ENCODE results near the gene GNB1.
"Not testable (repeated sequence)": the region's sequence is repeated elsewhere in the genome, so short reads cannot be mapped to it uniquely, and the experiment has no call there.

GNB1 gene

GRCh38 chr1:1893291-1893985, 2.6 kb upstream of the GNB1 start:
- Histone ChIP-seq H3K9ac (peak overlapping the region; percentile 89), H3K4me3 (no peak overlapping the region; the same call in 1 of the 2 replicates), H3K27ac (peak overlapping the region; percentile 92), H3K27me3 (no peaks in the 10 kb centered on the region), H3K9me3 (no peaks in the 10 kb centered on the region), H3K4me2 (peak overlapping the region; percentile 98), H3K4me1 (peaks cover 75% of the 10 kb centered on the region), H4K20me1 (peaks cover 18% of the 10 kb centered on the region), H3K36me3 (no peaks in the 10 kb centered on the region)
- no peak for TF ChIP-seq Cebpa-rat (IDR thresholded peaks at IDR 0.05)

DNA sequence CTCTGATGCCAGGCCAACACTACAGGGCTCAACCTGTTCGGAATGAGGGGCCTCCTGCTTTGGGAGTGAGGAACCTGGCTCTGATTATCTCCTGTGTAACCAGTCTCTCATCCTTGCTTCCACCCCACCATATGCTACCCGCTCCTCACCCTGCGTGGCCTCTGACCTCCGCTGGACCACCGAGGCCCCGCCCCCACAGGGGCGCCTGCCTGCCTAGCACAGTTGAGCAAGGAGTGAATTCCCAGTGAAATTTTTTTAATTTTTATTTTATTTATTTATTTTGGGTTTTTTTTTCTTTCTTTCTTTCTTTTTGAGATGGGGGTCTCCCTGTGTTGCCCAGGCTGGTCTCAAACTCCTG, 1.9 kb upstream of the GNB1 start:
- peaks cover 75% of the 10 kb centered on the region for H3K4me1 ChIP-seq
- H3K4me3 ChIP-seq = peak overlapping the region; percentile 83
- no peaks in the 10 kb centered on the region for H3K27me3 ChIP-seq
- H3K36me3 ChIP-seq = peaks cover 4% of the 10 kb centered on the region
- H3K9me3 ChIP-seq = no peaks in the 10 kb centered on the region
- peak overlapping the region; percentile 98 for H3K4me2 ChIP-seq
- peak overlapping the region; percentile 92 for H3K27ac ChIP-seq
- TF ChIP-seq Cebpa-rat (IDR thresholded peaks at IDR 0.05) = no peak
- H3K9ac ChIP-seq = peak overlapping the region; percentile 89
- H4K20me1 ChIP-seq = peaks cover 25% of the 10 kb centered on the region

GRCh38 chr1:1892079-1892762, 1.3 kb upstream of the GNB1 start:
- H4K20me1 ChIP-seq = peaks cover 30% of the 10 kb centered on the region
- H3K27me3 ChIP-seq = no peaks in the 10 kb centered on the region
- H3K36me3 ChIP-seq = peaks cover 4% of the 10 kb centered on the region
- H3K27ac ChIP-seq = peak overlapping the region; percentile 92
- H3K4me1 ChIP-seq = peaks cover 75% of the 10 kb centered on the region
- no peaks in the 10 kb centered on the region for H3K9me3 ChIP-seq
- H3K4me3 ChIP-seq = peak overlapping the region; percentile 83
- peak overlapping the region; percentile 89 for H3K9ac ChIP-seq
- no peak for TF ChIP-seq Cebpa-rat (IDR thresholded peaks at IDR 0.05)
- H3K4me2 ChIP-seq = peak overlapping the region; percentile 98

GRCh38 chr1:1891349-1892078, 627 bp upstream of the GNB1 start:
- Histone ChIP-seq H3K9me3 (no peaks in the 10 kb centered on the region), H3K4me2 (peak overlapping the region; percentile 98), H3K9ac (peak overlapping the region; percentile 99), H3K4me1 (peaks cover 75% of the 10 kb centered on the region), H3K36me3 (peaks cover 7% of the 10 kb centered on the region), H3K4me3 (peak overlapping the region; percentile 83), H4K20me1 (peaks cover 37% of the 10 kb centered on the region), H3K27me3 (no peaks in the 10 kb centered on the region), H3K27ac (peak overlapping the region; percentile 100)
- TF ChIP-seq Cebpa-rat (IDR thresholded peaks at IDR 0.05) = no peak

DNA sequence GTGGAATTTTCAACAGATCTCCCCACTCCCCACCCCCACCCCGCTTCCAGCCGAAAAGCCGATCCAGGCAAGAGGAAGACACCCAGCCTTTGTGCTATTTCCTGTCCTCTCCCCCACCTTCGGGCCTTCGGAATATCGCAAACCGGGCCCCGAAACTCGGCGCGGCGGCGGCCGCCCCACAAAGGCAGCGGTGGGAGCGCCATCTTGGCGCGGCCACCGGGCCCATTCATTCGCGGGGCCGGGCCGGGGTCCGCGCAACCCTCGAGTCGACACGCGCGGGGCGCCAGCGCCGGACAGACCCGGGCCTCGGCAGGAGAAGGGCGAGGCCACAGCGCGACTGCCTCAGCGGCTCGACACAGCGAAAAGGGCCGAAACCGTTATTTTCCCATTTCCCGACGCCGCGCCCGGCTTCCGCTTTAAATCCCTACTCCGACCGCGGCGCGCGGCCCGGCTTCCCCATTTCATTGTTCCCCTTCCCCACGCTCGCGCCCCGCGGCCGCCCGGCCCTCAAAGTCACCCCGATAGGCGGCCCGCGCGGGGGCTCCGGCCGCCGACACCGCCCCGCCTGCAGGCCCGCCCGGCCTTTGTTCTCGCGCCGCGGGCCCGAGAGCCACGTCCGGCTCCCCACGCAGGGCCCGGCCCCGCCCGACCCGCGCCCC, 911 bp downstream of the GNB1 start:
- peak overlapping the region; percentile 83 for H3K4me3 ChIP-seq
- TF ChIP-seq Cebpa-rat (IDR thresholded peaks at IDR 0.05) = no peak
- no peaks in the 10 kb centered on the region for H3K9me3 ChIP-seq
- H3K9ac ChIP-seq = peak overlapping the region; percentile 99
- peak overlapping the region; percentile 100 for H3K27ac ChIP-seq
- peaks cover 68% of the 10 kb centered on the region for H3K4me1 ChIP-seq
- H4K20me1 ChIP-seq = peaks cover 52% of the 10 kb centered on the region
- H3K4me2 ChIP-seq = peak overlapping the region; percentile 88
- H3K36me3 ChIP-seq = peaks cover 14% of the 10 kb centered on the region
- H3K27me3 ChIP-seq = no peaks in the 10 kb centered on the region

DNA sequence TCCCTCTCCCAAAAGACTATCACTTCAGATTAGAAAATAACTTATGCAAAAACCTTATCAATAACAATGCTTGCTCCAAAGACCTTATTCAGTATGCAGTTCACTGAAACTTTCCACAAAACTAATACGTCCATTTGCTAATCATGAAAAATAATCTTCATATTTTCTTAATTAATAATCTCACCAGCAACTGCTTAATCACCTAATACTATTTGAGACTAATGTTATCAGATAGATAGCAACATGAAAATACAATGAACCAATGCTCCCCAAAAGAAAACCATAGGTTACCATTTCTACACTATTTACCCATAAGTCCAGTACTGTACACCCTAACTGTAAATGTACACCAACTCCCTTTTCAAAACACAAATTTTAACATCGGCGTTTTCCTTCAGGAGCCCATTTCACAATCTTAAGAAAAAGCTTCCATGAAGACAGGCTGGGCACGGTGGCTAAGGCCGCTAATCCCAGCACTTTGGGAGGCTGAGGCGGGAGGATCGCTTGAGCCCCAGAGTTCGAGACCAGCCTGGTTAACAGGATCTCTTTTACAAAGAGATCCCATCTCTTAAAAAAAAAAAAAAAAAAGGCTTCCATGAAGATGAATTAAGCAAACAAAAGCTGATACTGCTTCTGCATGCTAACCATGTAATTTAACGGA, 1.7 kb downstream of the GNB1 start:
- Histone ChIP-seq H4K20me1 (peaks cover 60% of the 10 kb centered on the region), H3K27me3 (no peaks in the 10 kb centered on the region), H3K36me3 (peaks cover 21% of the 10 kb centered on the region), H3K4me3 (peak overlapping the region; percentile 83), H3K9me3 (no peaks in the 10 kb centered on the region), H3K4me2 (peak overlapping the region; percentile 88), H3K9ac (peak overlapping the region; percentile 99), H3K27ac (peak overlapping the region; percentile 100), H3K4me1 (peaks cover 66% of the 10 kb centered on the region)
- no peak for TF ChIP-seq Cebpa-rat (IDR thresholded peaks at IDR 0.05)

DNA sequence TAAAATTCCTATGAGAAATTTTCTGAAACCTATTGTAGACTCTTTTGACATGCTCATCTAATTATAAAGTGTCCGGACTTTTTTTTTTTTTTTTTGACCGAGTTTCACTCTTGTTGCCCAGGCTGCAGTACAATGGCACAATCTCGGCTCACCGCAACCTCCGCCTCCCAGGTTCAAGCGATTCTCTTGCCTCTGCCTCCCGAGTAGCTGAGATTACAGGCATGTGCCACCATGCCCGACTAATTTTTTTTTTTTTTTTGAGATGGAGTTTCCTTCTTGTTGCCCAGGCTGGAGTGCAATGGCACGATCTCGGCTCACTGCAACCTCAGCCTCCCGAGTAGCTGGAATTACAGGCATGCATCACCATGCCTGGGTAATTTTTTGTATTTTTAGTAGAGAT, 7.0 kb downstream of the GNB1 start:
- not testable (repeated sequence) for H3K27me3 ChIP-seq, H3K9ac ChIP-seq, H3K4me3 ChIP-seq, H3K9me3 ChIP-seq, H3K27ac ChIP-seq
- peak overlapping the region; percentile 22 for H3K4me2 ChIP-seq
- peaks cover 72% of the 10 kb centered on the region for H3K4me1 ChIP-seq
- peaks cover 75% of the 10 kb centered on the region for H3K36me3 ChIP-seq
- peaks cover 100% of the 10 kb centered on the region for H4K20me1 ChIP-seq

- 0 out of 2 replicates have a peak overlapping the region, but pooled peaks have one; percentile 38 for H3K27ac ChIP-seq
- H3K4me3 ChIP-seq = no peak overlapping the region
- H3K9ac ChIP-seq = peak overlapping the region; percentile 45; the same call in 1 of the 2 replicates
- no peaks in the 10 kb centered on the region for H3K9me3 ChIP-seq
- no peak overlapping the region; the same call in 1 of the 2 replicates for H3K4me2 ChIP-seq
- no peak for TF ChIP-seq Cebpa-rat (IDR thresholded peaks at IDR 0.05)
- no peaks in the 10 kb centered on the region for H3K27me3 ChIP-seq
- peaks cover 80% of the 10 kb centered on the region for H3K36me3 ChIP-seq
- H3K4me1 ChIP-seq = peaks cover 72% of the 10 kb centered on the region
- peaks cover 100% of the 10 kb centered on the region for H4K20me1 ChIP-seq
Measured at GRCh38 chr1:1883092-1883873, 7.6 kb downstream of the GNB1 start.
